Keratinocyte (primary cell): ENCODE data around the gene NT5M.

Experiments used
- CTCF ChIP-seq, 3 experiments: IDR thresholded peaks in 1 of 3; conservative IDR thresholded peaks in 1 of 3; optimal IDR thresholded peaks in 1 of 3; 2 replicates in 2 of 3; 3 replicates in 1 of 3; pipeline versions ENCODE3 to v1.5.1; 2011; ENCODE audit warnings: low read length in 3 of 3, mild to moderate bottlenecking in 3 of 3, moderate library complexity in 2 of 3, control low read depth in 1 of 3, inconsistent platforms in 1 of 3; ENCODE audit not compliant: insufficient read depth in 2 of 3; ENCODE audit errors: extremely low read depth in 1 of 3
- EZH2 ChIP-seq: IDR thresholded peaks from one replicate; pipeline ENCODE4 v1.6.1; 2012; ENCODE audit warnings: inconsistent platforms, mild to moderate bottlenecking, low read length, moderate library complexity

- no peak for TF ChIP-seq EZH2
- TF ChIP-seq CTCF (optimal IDR thresholded peaks at IDR 0.05 in 1 of 3, IDR thresholded peaks at IDR 0.05 in 1 of 3, conservative IDR thresholded peaks at IDR 0.05 in 1 of 3; ENCODE audit: extremely low read depth in 1 of 3, insufficient read depth in 2 of 3, low read length in 3 of 3), result no peak
Observed at GRCh38 chr17:17305281-17305801, 2.2 kb downstream of the NT5M start.
